GM21360 (cell line): ENCODE data around the gene NCS1.

Experiments
- ATAC-seq: cut with Tn5 transposase; IDR thresholded peaks from one replicate; pipeline ENCODE4 v1.9.1; 2021; ENCODE audit warnings: mild to moderate bottlenecking, moderate library complexity; ENCODE audit not compliant: unreplicated experiment

NCS1 gene

GRCh38 chr9:130174920-130175321 is 2.7 kb downstream of the NCS1 start:
- ATAC-seq = no peak

DNA sequence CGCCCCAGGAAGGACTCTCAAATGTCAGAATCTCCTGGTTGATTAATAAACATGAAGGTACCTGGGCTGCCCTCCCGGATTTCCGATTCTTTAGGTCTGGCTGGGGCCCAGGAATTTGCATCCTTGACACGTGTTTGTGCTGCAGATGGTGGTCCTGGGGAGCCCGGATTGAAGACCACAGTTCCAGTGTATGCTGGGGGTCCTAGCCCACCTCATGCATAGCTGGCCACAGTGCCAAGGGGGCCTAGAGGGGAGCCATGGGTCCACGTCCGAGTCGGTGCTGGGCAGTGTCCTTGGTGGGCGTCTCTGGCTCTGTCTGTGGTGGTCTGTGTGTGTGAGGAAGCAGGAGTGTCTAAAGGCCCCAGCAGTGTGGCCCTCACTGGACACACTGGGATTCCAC is 3.2 kb downstream of the NCS1 start:
- ATAC-seq = no peak

DNA sequence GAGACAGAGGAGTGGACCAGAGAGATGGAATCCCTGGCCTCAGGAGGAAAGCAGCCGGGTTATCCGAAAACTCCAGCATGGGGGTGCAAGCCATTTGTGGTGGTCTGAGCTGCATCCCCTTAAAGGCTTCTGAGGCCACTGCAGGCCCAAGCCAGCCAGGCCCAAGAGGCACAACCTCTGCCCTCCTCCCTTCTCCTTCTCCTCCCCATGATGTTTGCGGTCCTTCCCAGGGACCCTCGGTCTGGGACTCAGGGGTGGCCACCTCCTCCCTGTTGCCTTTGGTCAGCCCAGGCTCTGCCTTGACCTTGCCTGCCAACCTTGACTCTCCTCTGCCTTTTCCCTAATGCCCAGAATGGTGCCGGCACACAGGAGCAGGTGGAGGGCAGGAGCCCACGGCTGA is 4.6 kb downstream of the NCS1 start:
- no peak for ATAC-seq

DNA sequence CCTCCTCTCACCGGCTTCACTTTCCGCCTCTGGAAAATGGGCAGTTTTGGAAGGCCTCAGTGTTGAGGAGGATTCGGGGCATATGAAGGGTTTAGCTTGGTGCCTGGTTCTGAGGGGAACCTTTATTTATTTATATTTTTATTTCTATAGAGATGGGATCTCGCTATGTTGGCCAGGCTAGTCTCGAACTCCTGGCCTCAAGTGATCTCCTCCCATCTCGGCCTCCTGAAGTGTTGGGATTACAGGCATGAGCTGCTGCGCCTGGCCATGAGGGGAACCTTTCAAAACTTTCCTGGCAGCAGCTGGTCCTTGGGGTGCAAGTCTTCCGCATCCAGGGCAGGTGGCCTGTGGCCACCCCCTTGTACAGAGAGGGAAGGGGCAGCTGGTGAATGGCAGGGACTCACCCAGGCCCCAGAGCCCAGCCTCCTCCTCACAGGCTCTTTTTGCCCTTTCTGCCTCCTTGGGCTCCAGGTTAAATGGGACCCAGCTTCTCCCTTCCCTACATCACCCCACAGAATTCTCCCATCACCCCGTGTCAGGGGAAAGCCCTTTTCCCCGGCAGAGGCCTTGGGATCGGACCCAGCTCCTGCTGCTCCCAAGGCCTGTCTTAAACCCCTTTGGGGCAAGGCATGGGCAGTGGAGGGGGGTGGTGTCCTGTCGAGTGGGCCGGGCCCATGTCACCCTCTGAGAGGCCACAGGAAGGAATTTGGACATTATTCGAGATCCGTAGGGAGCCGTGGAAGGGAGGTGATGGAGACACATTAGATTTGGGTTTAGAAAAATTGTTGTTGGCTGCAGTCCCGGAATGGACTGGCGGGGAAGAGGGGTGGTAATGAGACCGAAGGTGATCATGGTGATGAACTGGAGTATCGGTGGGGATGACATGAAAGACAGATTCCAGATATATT is 5.9 kb downstream of the NCS1 start:
- no peak for ATAC-seq

DNA sequence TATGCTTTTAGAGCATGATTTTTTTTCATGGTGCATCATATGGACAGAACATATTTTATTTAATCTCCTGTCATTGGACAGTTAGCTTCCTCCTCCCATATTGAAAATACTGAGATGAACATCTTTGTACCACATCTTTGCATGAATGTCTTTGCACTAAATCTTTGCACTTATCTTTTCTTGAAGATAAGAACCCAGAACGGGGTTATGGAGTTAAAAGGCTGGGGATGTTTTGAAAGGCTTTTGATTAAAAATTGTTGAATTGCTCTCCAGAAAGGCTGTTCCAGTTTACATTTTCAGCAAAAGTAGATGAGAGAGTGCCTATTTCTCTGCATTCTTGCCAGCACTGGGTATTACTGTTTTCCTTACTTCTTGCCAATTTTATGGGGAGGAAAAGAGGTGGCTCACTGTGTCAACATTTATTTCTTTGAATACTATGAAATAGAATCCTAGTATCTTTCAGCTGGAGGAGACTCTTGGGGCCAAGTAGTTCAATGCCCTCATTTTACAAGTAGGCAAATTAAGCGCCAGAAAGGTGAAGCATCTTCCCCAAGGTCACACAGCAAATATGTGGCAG is 7.2 kb downstream of the NCS1 start:
- ATAC-seq = no peak

DNA sequence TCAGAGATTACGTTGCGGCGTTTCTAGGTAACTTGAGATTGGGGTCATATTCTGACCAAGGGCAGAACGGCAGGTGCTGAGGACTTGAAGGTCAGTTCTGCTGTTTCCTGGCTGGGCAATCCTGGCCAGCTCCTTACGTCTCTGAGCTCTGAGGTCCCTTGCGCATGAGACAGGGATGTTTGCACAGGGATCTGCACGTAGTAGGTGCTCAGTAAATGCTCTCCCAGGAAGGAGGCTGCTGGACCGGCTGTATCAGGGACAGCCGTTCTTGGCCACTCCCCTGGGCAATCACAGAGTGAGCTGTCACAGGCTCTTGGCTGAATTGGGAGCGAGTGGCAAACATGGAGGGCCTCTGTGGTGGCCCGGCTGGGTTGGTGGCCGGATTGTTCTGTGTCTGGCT is 8.3 kb downstream of the NCS1 start:
- no peak for ATAC-seq

GRCh38 chr9:130181678-130182380 is 9.6 kb downstream of the NCS1 start:
- ATAC-seq = no peak

DNA sequence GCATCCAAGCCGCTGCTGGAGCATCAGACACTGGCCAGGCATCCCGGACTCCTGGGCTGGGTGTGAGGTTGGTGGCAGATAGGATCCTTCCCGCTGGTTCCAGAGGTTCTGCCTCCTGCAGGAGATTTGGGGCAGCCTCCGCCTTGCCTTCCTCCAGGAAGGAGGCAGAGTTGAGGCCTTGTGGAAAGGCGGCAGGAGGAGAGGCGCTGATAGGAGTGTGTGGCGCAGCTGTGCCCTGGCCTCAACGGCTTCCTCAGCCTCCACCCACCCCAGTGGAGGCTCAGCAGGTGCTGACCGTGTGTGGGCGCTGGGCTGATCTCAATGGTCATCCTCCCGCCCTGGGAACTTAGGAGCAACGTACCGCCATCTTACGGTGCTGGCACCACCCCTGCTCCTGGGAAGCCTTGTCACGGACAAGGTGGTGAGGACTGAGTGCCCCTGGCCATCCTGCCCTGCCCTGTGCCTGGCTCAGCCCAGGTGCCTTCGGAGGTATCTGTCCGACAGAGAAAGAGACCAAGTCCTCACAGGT is 10.2 kb downstream of the NCS1 start:
- ATAC-seq = no peak

DNA sequence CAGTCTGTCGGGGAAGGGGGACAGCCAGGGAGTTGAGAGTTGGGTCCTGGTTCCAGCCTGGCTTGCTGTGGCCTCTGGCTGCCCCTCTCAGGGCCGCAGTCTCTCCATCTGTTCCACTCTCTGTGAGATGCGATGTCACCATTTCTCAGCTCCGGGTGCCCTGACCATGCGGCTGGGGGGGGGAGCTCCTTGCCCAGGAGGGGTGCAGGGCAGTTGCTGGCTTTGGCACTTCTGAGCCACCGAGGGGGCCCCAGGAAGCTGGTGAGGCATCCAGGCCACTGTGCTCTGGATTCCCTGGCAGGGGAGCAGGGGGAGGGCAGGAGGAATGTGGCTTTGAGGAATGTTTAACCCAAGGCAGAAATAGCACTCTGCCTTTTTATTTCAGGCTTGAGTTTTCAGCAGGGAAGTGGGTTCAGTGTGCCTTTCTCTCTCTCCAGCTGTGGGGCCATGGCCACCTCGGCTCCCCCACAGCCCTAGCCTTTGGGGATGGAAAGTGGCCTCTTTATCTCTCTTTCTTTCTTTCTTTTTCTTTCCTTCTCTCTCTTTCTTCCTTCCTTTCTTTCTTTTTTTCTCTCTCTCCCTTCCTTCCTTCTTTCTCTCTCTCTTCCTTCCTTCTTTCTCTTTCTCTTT is 11.0 kb downstream of the NCS1 start:
- no peak for ATAC-seq

DNA sequence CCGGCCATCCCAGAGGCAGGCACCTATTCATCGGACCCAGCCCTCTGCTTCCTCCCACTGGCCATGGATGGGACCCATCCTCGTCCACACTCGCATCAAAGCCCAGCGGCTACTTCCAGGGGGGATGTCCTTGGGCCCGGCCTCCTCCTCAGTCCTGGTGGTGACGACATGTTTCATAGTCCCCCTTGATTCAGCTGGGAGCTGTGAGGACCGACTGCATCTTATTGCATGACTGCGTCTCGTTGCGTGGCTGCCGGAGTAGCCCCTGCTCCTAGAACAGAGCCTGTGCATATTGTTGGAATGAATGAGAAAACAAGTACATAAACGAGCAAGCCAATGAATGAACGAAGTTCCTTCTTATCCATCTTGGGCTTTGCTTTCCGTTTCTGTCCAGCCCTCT is 12.8 kb downstream of the NCS1 start:
- ATAC-seq = no peak

GRCh38 chr9:130185490-130186031 is 13.4 kb downstream of the NCS1 start:
- no peak for ATAC-seq

GRCh38 chr9:130186051-130186450 is 13.8 kb downstream of the NCS1 start:
- no peak for ATAC-seq

GRCh38 chr9:130186839-130187522 is 14.8 kb downstream of the NCS1 start:
- ATAC-seq = no peak

DNA sequence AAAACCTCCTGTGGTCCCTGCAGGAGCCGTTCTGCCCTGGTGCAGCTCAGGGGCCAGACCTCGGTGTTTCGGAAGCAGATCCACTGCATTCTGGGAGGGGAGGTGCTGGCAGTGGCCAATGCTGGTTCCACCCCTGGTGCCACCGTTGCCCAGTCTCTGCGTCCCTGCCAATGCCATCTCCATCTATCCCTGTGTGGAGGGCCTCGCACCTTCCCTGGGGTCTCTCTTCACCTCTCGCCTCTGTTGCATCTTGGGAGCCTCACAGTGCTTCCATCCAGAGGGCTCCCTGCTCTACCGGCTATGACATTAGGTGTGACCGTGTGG is 15.3 kb downstream of the NCS1 start:
- ATAC-seq = no peak

DNA sequence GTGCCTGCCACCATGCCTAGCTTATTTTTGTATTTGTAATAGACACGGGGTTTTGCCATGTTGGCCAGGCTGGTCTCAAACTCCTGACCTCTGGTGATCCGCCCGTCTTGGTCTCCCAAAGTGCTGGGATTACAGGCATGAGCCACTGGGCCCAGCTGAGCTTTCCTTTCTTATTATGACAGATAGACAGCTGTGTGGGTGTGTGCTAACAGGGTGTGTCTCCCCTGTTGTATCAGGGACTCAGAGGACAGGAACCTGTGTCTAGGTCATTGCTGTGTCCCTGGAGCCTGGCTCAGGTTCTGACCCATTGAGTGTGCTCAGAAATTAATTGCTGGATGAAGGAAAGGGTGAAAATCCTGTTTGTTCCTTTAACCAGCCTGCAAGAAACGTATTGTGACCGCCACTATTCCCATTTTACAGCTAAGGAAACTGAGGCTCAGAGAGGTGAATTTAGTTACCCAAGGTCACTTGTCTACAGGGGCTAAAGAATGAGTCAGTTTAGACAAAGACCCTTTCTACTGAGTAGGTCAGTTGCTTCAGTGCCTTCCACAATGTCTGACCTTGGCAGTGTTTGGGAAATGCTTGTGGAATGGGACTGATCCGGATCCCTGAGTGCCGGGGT is 16.8 kb downstream of the NCS1 start:
- no peak for ATAC-seq

- no peak for ATAC-seq
Observed at GRCh38 chr9:130189840-130190239, 17.6 kb downstream of the NCS1 start.

GRCh38 chr9:130191068-130191748 is 19.0 kb downstream of the NCS1 start:
- ATAC-seq = no peak

- no peak for ATAC-seq
Observed at GRCh38 chr9:130191749-130192120, 19.5 kb downstream of the NCS1 start.

GRCh38 chr9:130192382-130192999 is 20.3 kb downstream of the NCS1 start:
- no peak for ATAC-seq
